GM12878 (cell line): ENCODE results near the gene VWA7. TPM values are rescaled to one million over a fixed set of nuclear protein-coding genes. Genes with fewer than 3 reads are reported as not detected.

Experiments used
- ATAC-seq: fragments of 200-7000 bp; cut with Tn5 transposase; 3 replicates; pipeline ENCODE4 v1.9.1; 2020; ENCODE audit warnings: mild to moderate bottlenecking, moderate library complexity
- BruUV-seq: library from RNA; stranded (reverse); fragments of 400-500 nt; replicated peaks from 2 replicates; lab custom pipeline; 2021; lab: Mats Ljungman, UMichigan
- CTCF ChIA-PET: fragments of 300-600 bp; sonication (Branson Sonifier 250); formaldehyde crosslinking; extraction: SDS; loops from one replicate; lab custom pipeline; 2021; ENCODE audit warnings: inconsistent platforms; lab: Yijun Ruan, JAX
- POLR2A ChIA-PET: fragments of 350-600 bp; formaldehyde crosslinking; extraction: SDS; loops from one replicate; lab custom pipeline; 2021; ENCODE audit warnings: inconsistent platforms; lab: Charles Lee
- RAD21 ChIA-PET: fragments of 300-600 bp; sonication (Branson Sonifier 250); formaldehyde crosslinking; loops from one replicate; lab custom pipeline; 2023; ENCODE audit warnings: antibody characterized with exemption; ENCODE audit not compliant: unreplicated experiment; lab: Charles Lee
- SMC1A ChIA-PET: fragments of 300-600 bp; sonication (Branson Sonifier 250); formaldehyde crosslinking; loops from one replicate; lab custom pipeline; 2023; ENCODE audit not compliant: unreplicated experiment, uncharacterized antibody; lab: Charles Lee
- DNase-seq: peaks from one replicate; pipeline ENCODE4 v3.0.0-alpha.2; 2011; ENCODE audit warnings: low read depth, low spot score
- FAIRE-seq: peaks from 3 replicates; lab custom pipeline; 2011; peaks lifted over from hg19 to GRCh38; lab: Jason Lieb, UNC
- H2AFZ ChIP-seq: 2 replicates; pipeline ENCODE4 v1.6.0; 2011; ENCODE audit warnings: low read depth, low read length, control low read depth; ENCODE audit not compliant: control insufficient read depth
- H3K27ac ChIP-seq: 2 replicates; pipeline ENCODE4 v1.5.1; 2011; ENCODE audit warnings: control low read depth; ENCODE audit not compliant: control insufficient read depth, insufficient read depth
- H3K27me3 ChIP-seq, 2 experiments: replicated peaks in 1 of 2; 2 replicates each; pipeline versions ENCODE4 v1.6.0 to v1.6.1; 2011; ENCODE audit warnings: low read length in 1 of 2; ENCODE audit not compliant: control insufficient read depth in 2 of 2, insufficient read depth in 2 of 2
- H3K36me3 ChIP-seq, 2 experiments: 2 replicates each; pipeline ENCODE4 v1.5.1; 2011; ENCODE audit warnings: low read length in 1 of 2; ENCODE audit not compliant: control insufficient read depth in 2 of 2, insufficient read depth in 2 of 2
- H3K4me1 ChIP-seq: 2 replicates; pipeline ENCODE4 v1.6.1; 2011; ENCODE audit warnings: mild to moderate bottlenecking, low read length, moderate library complexity, mixed read lengths; ENCODE audit not compliant: control insufficient read depth, insufficient read depth
- H3K4me2 ChIP-seq: 2 replicates; pipeline ENCODE4 v1.6.0; 2011; ENCODE audit warnings: control low read depth; ENCODE audit not compliant: control insufficient read depth, insufficient read depth
- H3K4me3 ChIP-seq: fragments of 200-600 bp; sonication (generic); 2 replicates; pipeline ENCODE4 v1.5.1; 2016
- H3K79me2 ChIP-seq: 2 replicates; pipeline ENCODE4 v1.6.0; 2011; ENCODE audit warnings: low read length; ENCODE audit not compliant: control insufficient read depth, insufficient read depth
- H3K9ac ChIP-seq: 2 replicates; pipeline ENCODE4 v1.8.0; 2011; ENCODE audit warnings: low read length, control low read depth, mixed read lengths; ENCODE audit not compliant: control insufficient read depth, insufficient read depth
- H3K9me3 ChIP-seq: replicated peaks from 3 replicates; pipeline ENCODE4 v1.5.1; 2011; ENCODE audit warnings: mild to moderate bottlenecking, low read length; ENCODE audit not compliant: control insufficient read depth, insufficient read depth
- H4K20me1 ChIP-seq: 2 replicates; pipeline ENCODE4 v1.6.0; 2011; ENCODE audit not compliant: control insufficient read depth, insufficient read depth
- BHLHE40 ChIP-seq, 2 experiments: fragments of 450-650 bp in 1 of 2; IDR thresholded peaks; 2 replicates each; pipeline ENCODE4 v1.6.1; 2011 to 2017; ENCODE audit warnings: low read depth in 2 of 2, borderline replicate concordance in 1 of 2, improper control_type of control experiment in 1 of 2, low read length in 1 of 2, mild to moderate bottlenecking in 1 of 2
- DPF2 ChIP-seq: fragments of 450-650 bp; IDR thresholded peaks from 2 replicates; pipeline ENCODE4 v1.6.1; 2017; ENCODE audit warnings: mild to moderate bottlenecking
- FOXM1 ChIP-seq: IDR thresholded peaks from 2 replicates; pipeline ENCODE4 v1.6.1; 2012; ENCODE audit warnings: low read depth, mild to moderate bottlenecking, inconsistent platforms, low read length, moderate library complexity
- HDGF ChIP-seq: fragments of 450-650 bp; IDR thresholded peaks from 2 replicates; pipeline ENCODE4 v1.6.1; 2016; ENCODE audit warnings: antibody characterized with exemption
- IKZF1 ChIP-seq: fragments of 450-650 bp; conservative IDR thresholded peaks from 2 replicates; pipeline ENCODE4 v1.6.1; 2017; ENCODE audit warnings: antibody characterized with exemption, mild to moderate bottlenecking
- KDM1A ChIP-seq: fragments of 200-600 bp; sonication (generic); IDR thresholded peaks from 2 replicates; pipeline ENCODE4 v1.6.1; 2016; ENCODE audit warnings: borderline replicate concordance
- MEF2A ChIP-seq: IDR thresholded peaks from 2 replicates; pipeline ENCODE4 v1.6.1; 2011; ENCODE audit warnings: low read depth, mild to moderate bottlenecking, low read length, moderate library complexity; ENCODE audit not compliant: insufficient read depth
- MTA2 ChIP-seq: fragments of 450-650 bp; IDR thresholded peaks from 2 replicates; pipeline ENCODE4 v1.6.1; 2016; ENCODE audit warnings: low read depth, mild to moderate bottlenecking, moderate library complexity
- NBN ChIP-seq: fragments of 450-650 bp; IDR thresholded peaks from 2 replicates; pipeline ENCODE4 v1.6.1; 2016
- PAX8 ChIP-seq: fragments of 450-650 bp; IDR thresholded peaks from 2 replicates; pipeline ENCODE4 v1.6.1; 2017; ENCODE audit warnings: mild to moderate bottlenecking, moderate library complexity
- PBX3 ChIP-seq: IDR thresholded peaks from 2 replicates; pipeline ENCODE4 v1.6.1; 2011; ENCODE audit warnings: mild to moderate bottlenecking, low read depth, low read length, moderate library complexity; ENCODE audit not compliant: insufficient replicate concordance
- POLR2AphosphoS5 ChIP-seq: IDR thresholded peaks from 2 replicates; pipeline ENCODE4 v1.6.1; 2011; ENCODE audit warnings: mild to moderate bottlenecking, low read length, inconsistent platforms
- RB1 ChIP-seq: fragments of 450-650 bp; formaldehyde crosslinking; IDR thresholded peaks from 2 replicates; pipeline ENCODE4 v1.6.1; 2017; ENCODE audit warnings: mild to moderate bottlenecking, borderline replicate concordance
- RELA ChIP-seq: fragments of 450-650 bp; IDR thresholded peaks from 2 replicates; pipeline ENCODE4 v1.8.0; 2014; ENCODE audit warnings: borderline replicate concordance; ENCODE audit not compliant: partially characterized antibody
- SMARCA5 ChIP-seq: fragments of 450-650 bp; IDR thresholded peaks from 2 replicates; pipeline ENCODE4 v1.6.1; 2017; ENCODE audit warnings: mild to moderate bottlenecking
- SMC3 ChIP-seq: IDR thresholded peaks from 2 replicates; pipeline ENCODE4 v1.6.1; 2011; ENCODE audit warnings: low read length, improper control_type of control experiment, borderline replicate concordance
- WRNIP1 ChIP-seq: IDR thresholded peaks from 2 replicates; pipeline ENCODE4 v1.6.1; 2011; ENCODE audit warnings: low read depth, low read length, improper control_type of control experiment, borderline replicate concordance
- YBX1 ChIP-seq: fragments of 450-650 bp; IDR thresholded peaks from 2 replicates; pipeline ENCODE4 v1.6.1; 2016; ENCODE audit warnings: antibody characterized with exemption
- YY1 ChIP-seq: IDR thresholded peaks from 2 replicates; pipeline ENCODE4 v1.6.1; 2011; ENCODE audit warnings: low read depth, mild to moderate bottlenecking, low read length
- ZBED1 ChIP-seq: IDR thresholded peaks from 2 replicates; pipeline ENCODE4 v1.6.1; 2016; ENCODE audit warnings: borderline replicate concordance
- ZZZ3 ChIP-seq: IDR thresholded peaks from 2 replicates; pipeline ENCODE4 v1.6.1; 2011; ENCODE audit warnings: low read depth; ENCODE audit not compliant: control insufficient read depth, insufficient read length
- WGBS: methylation state at CpG from one replicate; pipeline ENCODE4 v1.1.6; 2016; ENCODE audit warnings: low lambda C conversion rate; ENCODE audit not compliant: insufficient replicate concordance, insufficient coverage; ENCODE audit errors: missing lambda C conversion rate; 5-methylcytosine and 5-hydroxymethylcytosine counted together
- in situ Hi-C: fragments of 300-500 bp; cut with MboI; formaldehyde crosslinking; loops from 9 replicates; pipeline ENCODE4 v1.14.3; 2018; ENCODE audit warnings: mixed read lengths
- intact Hi-C: fragments of 100-400 bp; cut with micrococcal nuclease; formaldehyde crosslinking; loops from one replicate; pipeline ENCODE4 v1.14.2; 2022; ENCODE audit not compliant: unreplicated experiment
- polyA plus RNA-seq, 11 experiments: library from polyadenylated mRNA; depleted of rRNA in 4 of 11; unstranded in 6 of 11; stranded (reverse) in 5 of 11; fragments of >200 nt; fragmentation: Nextera tagmentation in 4 of 11; fragmentation: Illumina TruSeq in 1 of 11; extraction: Ambion mirVana in 4 of 11; extraction: Trizol in 1 of 11; gene quantifications; 1 replicate in 1 of 11; 2 replicates in 10 of 11; pipeline versions ENCODE4 v1.2.1 to v1.2.3, GENCODE V29; 2011 to 2016; ENCODE audit warnings: inconsistent platforms in 2 of 11, missing spikeins in 2 of 11, low read depth in 1 of 11
- total RNA-seq, 4 experiments: library from RNA; depleted of rRNA in 3 of 4; stranded (reverse); fragments of >200 nt in 3 of 4; fragmentation: Illumina TruSeq in 1 of 4; extraction: Trizol in 1 of 4; gene quantifications; 2 replicates each; pipeline versions ENCODE4 v1.2.1 to v1.2.3, GENCODE V29; 2013 to 2021
- TF ChIP-seq, protein P1 (sequence below): IDR thresholded peaks from 2 replicates; pipeline ENCODE4 v1.6.1; 2011; ENCODE audit warnings: low read depth, mild to moderate bottlenecking, low read length, moderate library complexity, borderline replicate concordance; ENCODE audit errors: extremely low read depth

VWA7 gene
- total and polyA plus RNA-seq, 10 of the 15 experiments (the other 5 are each of a cell fraction or from before 2014, with no cell fraction given), result 0.11 to 3.1 (median 1.2) TPM; not detected in 1

- TF ChIP-seq WRNIP1 (no peak), YY1 (no peak), ZZZ3 (no peak), ZBED1 (no peak), KDM1A (no peak), PAX8 (no peak), POLR2AphosphoS5 (no peak)
Measured at GRCh38 chr6:31770860-31771259, 6.3 kb downstream of the VWA7 start (continued).

DNA sequence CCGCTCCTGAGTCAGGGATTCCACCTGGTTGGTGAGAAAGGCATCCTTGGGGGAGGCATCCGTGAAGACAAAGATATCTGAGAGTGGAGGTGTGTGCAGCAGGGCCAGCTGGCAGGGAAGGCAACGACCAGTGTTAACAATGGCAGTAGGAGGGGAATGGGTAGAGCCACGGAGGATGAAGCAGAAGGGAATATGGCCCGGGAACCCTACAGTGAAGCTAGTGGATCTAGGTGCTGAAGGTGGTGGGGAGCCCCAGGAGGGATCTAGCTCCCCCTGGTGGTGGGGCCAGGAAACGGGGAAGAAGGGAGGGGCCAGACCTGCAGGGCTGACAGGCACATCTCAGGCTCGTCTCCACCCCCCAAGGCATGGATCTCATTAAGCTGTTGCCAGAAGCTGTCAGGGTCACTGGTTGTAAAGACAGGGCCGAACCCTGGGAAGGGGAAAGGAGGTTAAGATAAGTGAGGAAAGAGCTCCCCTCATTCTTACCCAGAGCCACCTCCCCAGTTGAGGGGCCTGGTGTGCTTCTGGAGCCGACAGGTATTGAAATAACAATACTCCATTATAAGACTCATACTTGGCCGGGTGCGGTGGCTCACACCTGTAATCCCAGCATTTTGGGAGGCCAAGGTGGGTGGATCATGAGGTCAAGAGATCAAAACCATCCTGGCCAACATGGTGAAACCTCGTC, 7.3 kb downstream of the VWA7 start:
- in situ Hi-C loops, result no loop called here
- Histone ChIP-seq H3K27me3 (no peaks in the 10 kb centered on the region), H3K27ac (no peak overlapping the region), H3K79me2 (no peaks in the 10 kb centered on the region), H3K36me3 (no peaks in the 10 kb centered on the region), H2AFZ (no peak overlapping the region), H3K9me3 (no peaks in the 10 kb centered on the region), H3K9ac (no peak overlapping the region), H4K20me1 (no peaks in the 10 kb centered on the region), H3K4me2 (no peak overlapping the region), H3K4me3 (no peak overlapping the region), H3K4me1 (no peaks in the 10 kb centered on the region)
- no TSS peak for BruUV-seq
- RAD21 ChIA-PET, result interaction anchor here (0.6 to 3.6 kb wide), 26 partner anchors 8 to 219 kb away, joined by 3 to 44 read pairs (median 5); partner anchors contain the start of genes ABHD16A, CLIC1, DDAH2 and GPANK1
- ATAC-seq, result peak; percentile 97
- WGBS, result 40% methylated on average over 12 of the region's 12 CpGs
- intact Hi-C loops, result loop anchor here (1.0 to 10.0 kb wide), 3 partner anchors 41 to 90 kb away; partner anchors contain the start of genes DDAH2 and HSPA1B
- CTCF ChIA-PET, result interaction anchor here (0.6 to 9.2 kb wide), 41 partner anchors 11 to 228 kb away, joined by 3 to 208 read pairs (median 4); partner anchors contain the start of genes CLIC1, DDAH2, DDX39B and HSPA1A
- SMC1A ChIA-PET, result interaction anchor here (0.6 to 4.8 kb wide), 27 partner anchors 16 to 222 kb away, joined by 3 to 42 read pairs (median 4); partner anchors contain the start of genes ABHD16A, BAG6, CLIC1 and DDAH2
- POLR2A ChIA-PET, result interaction anchor here (0.5 to 3.0 kb wide), 11 partner anchors 18 to 177 kb away, joined by 3 to 27 read pairs (median 4); partner anchors contain the start of genes CLIC1, DDAH2, HSPA1B and MSH5
- DNase-seq, result peak; percentile 36
- peak; percentile 88 for FAIRE-seq
- TF ChIP-seq SMC3 (peak; percentile 96), IKZF1 (0 out of 2 replicates have a peak, but pooled peaks have one; percentile 21), DPF2 (no peak), FOXM1 (peak; percentile 78; the same call in 1 of the 2 replicates), SMARCA5 (peak; percentile 65; the same call in 1 of the 2 replicates), RB1 (peak; percentile 70; the same call in 1 of the 2 replicates), NBN (peak; percentile 60), BHLHE40 (IDR thresholded peaks at IDR 0.05; ENCODE audit: borderline replicate concordance in 1 of 2, low read depth in 2 of 2, low read length in 1 of 2) (0 out of 4 replicates have a peak, but pooled peaks of 1 of the 2 experiments have one; percentile 12), PBX3 (peak; percentile 68), YY1 (peak; percentile 67; the same call in 1 of the 2 replicates), RELA (peak; percentile 15), HDGF (peak; percentile 72; the same call in 1 of the 2 replicates), MTA2 (0 out of 2 replicates have a peak, but pooled peaks have one; percentile 10), MEF2A (no peak), YBX1 (no peak)
- TF ChIP-seq, protein P1, sequence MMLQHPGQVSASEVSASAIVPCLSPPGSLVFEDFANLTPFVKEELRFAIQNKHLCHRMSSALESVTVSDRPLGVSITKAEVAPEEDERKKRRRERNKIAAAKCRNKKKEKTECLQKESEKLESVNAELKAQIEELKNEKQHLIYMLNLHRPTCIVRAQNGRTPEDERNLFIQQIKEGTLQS, result no peak
